Endothelial cell (in vitro differentiated cells): ENCODE results near the gene KLHL22. TPM values are rescaled to one million over a fixed set of nuclear protein-coding genes. Genes with fewer than 3 reads are reported as not detected.
"Not testable (repeated sequence)": the region's sequence is repeated elsewhere in the genome, so short reads cannot be mapped to it uniquely, and the experiment has no call there.

Experiments
- DNase-seq: peaks from one replicate; pipeline ENCODE4 v3.0.0; 2021; ENCODE audit warnings: low spot score
- H3K27ac Mint-ChIP-seq: one replicate; pipeline ENCODE4 v1.8.0; 2021; ENCODE audit warnings: mixed read lengths, inconsistent platforms; ENCODE audit not compliant: unreplicated experiment
- H3K27me3 Mint-ChIP-seq: one replicate; pipeline ENCODE4 v1.8.0; 2021; ENCODE audit warnings: mild to moderate bottlenecking, moderate library complexity, mixed read lengths, inconsistent platforms; ENCODE audit not compliant: unreplicated experiment
- H3K36me3 Mint-ChIP-seq: one replicate; pipeline ENCODE4 v1.8.0; 2021; ENCODE audit warnings: mild to moderate bottlenecking, low read depth, mixed read lengths, inconsistent platforms; ENCODE audit not compliant: unreplicated experiment
- H3K4me1 Mint-ChIP-seq: one replicate; pipeline ENCODE4 v1.8.0; 2021; ENCODE audit warnings: mild to moderate bottlenecking, mixed read lengths, inconsistent platforms; ENCODE audit not compliant: unreplicated experiment
- H3K4me3 Mint-ChIP-seq: one replicate; pipeline ENCODE4 v1.8.0; 2021; ENCODE audit warnings: mild to moderate bottlenecking, mixed read lengths, inconsistent platforms; ENCODE audit not compliant: unreplicated experiment
- H3K9me3 Mint-ChIP-seq: one replicate; pipeline ENCODE4 v1.8.0; 2021; ENCODE audit warnings: mixed read lengths, inconsistent platforms; ENCODE audit not compliant: unreplicated experiment
- long read RNA-seq: library from polyadenylated mRNA; unstranded; transcript quantifications from one replicate; pipeline ENCODE4 v2.0.0, GENCODE V29; 2020; ENCODE audit not compliant: unreplicated experiment
- total RNA-seq: library from RNA; stranded (reverse); fragmentation: NEBNext Ultra II Directional; extraction: Animal tissue kit (Norgen Biotek cat#: 25700); gene quantifications from one replicate; pipeline ENCODE4 v1.2.1, GENCODE V29; 2021; ENCODE audit not compliant: unreplicated experiment
- TF ChIP-seq, protein P1 (sequence below): fragments of 200-600 bp; sonication (generic); IDR thresholded peaks from one replicate; pipeline ENCODE4 v1.5.0; 2021; ENCODE audit warnings: antibody characterized with exemption; ENCODE audit not compliant: unreplicated experiment

Gene KLHL22, protein sequence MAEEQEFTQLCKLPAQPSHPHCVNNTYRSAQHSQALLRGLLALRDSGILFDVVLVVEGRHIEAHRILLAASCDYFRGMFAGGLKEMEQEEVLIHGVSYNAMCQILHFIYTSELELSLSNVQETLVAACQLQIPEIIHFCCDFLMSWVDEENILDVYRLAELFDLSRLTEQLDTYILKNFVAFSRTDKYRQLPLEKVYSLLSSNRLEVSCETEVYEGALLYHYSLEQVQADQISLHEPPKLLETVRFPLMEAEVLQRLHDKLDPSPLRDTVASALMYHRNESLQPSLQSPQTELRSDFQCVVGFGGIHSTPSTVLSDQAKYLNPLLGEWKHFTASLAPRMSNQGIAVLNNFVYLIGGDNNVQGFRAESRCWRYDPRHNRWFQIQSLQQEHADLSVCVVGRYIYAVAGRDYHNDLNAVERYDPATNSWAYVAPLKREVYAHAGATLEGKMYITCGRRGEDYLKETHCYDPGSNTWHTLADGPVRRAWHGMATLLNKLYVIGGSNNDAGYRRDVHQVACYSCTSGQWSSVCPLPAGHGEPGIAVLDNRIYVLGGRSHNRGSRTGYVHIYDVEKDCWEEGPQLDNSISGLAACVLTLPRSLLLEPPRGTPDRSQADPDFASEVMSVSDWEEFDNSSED
- 19.4 TPM for total RNA-seq
- long read RNA-seq, transcript KLHL22-201 (7 exons, 2,616 nt) = major isoform, 7 of 11 reads
- long read RNA-seq, partial matches to known transcripts = 0 of 11 reads
- long read RNA-seq, other reads (novel, unspliced or antisense) = 4 of 11 reads

DNA sequence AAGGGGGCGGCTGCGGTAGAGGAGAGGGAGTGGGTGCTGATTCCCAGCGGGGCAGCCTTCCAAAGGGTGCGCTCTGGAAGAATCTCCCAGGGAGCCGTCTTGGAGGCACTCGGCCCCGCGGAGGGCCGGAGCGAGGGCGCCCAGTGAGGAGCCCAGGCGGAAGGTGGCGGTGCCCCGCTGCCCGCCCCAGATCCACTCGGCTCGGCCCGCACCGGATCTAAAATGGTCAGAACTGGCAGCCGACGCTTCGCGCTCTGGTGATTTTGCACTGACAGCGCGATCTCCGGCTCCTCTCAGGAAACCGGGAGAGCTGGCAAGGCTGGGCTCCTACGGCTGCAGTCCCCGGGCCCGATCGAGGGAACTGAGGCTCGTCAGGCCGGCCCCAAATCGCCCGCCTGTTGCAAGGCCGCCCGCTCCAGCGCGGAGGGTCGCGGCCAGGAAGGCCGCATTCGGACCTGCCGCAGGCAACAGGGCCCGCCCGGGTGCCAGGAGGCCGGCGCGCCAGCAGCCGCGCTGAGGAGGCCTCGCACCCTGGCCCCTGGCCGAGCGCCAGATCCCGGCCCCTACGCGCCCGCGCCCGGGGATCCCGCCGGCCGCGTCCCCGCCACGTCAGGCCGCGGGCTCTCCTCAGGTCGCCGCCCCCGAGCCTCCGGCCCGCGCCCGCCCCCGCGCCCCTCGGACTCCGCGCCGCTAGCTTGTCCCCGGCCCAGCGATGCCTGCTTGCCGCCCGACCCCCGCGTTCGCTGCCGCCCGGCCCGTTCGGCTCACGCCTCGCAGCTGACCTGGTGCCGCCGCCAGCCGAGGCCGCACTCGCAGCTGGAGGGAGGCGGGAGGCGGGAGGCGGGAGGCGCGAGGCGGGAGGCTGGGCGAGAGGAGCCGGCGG, at the start of gene KLHL22:
KLHL22 (minus strand) TSS at position 818 of the 883 bp plus-strand sequence. CDS start 6,584 bp downstream, outside the sequence.
- Mint-ChIP-seq H3K4me3 (peak within 1 kb of the TSS; percentile 97), H3K36me3 (peaks cover 11% of the 10 kb centered on the region), H3K9me3 (no peaks in the 10 kb centered on the region), H3K27me3 (peaks cover 10% of the 10 kb centered on the region), H3K27ac (peak within 1 kb of the TSS; percentile 24), H3K4me1 (peaks cover 17% of the 10 kb centered on the region)
- TF ChIP-seq, protein P1, sequence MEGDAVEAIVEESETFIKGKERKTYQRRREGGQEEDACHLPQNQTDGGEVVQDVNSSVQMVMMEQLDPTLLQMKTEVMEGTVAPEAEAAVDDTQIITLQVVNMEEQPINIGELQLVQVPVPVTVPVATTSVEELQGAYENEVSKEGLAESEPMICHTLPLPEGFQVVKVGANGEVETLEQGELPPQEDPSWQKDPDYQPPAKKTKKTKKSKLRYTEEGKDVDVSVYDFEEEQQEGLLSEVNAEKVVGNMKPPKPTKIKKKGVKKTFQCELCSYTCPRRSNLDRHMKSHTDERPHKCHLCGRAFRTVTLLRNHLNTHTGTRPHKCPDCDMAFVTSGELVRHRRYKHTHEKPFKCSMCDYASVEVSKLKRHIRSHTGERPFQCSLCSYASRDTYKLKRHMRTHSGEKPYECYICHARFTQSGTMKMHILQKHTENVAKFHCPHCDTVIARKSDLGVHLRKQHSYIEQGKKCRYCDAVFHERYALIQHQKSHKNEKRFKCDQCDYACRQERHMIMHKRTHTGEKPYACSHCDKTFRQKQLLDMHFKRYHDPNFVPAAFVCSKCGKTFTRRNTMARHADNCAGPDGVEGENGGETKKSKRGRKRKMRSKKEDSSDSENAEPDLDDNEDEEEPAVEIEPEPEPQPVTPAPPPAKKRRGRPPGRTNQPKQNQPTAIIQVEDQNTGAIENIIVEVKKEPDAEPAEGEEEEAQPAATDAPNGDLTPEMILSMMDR = no peak
- DNase-seq = peak; percentile 39

DNA sequence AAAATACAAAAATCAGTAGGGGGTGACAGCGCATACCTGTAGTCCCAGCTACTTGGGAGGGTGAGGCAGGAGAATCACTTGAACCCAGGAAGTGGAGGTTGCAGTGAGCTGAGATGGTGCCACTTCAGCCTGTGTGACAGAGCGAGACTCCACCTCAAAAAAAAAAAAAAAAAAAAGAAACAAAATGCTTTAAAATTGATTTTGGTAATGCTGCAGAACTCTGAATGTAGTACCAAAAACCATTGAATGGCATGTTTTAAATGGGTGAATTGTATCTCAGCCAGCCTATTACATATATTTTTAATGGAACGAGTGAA, 49.7 kb upstream of the KLHL22 start:
- H3K9me3 Mint-ChIP-seq, H3K4me3 Mint-ChIP-seq, H3K27me3 Mint-ChIP-seq, DNase-seq, H3K27ac Mint-ChIP-seq: not testable (repeated sequence)
- Mint-ChIP-seq H3K36me3 (peaks cover 33% of the 10 kb centered on the region), H3K4me1 (peaks cover 17% of the 10 kb centered on the region)

DNA sequence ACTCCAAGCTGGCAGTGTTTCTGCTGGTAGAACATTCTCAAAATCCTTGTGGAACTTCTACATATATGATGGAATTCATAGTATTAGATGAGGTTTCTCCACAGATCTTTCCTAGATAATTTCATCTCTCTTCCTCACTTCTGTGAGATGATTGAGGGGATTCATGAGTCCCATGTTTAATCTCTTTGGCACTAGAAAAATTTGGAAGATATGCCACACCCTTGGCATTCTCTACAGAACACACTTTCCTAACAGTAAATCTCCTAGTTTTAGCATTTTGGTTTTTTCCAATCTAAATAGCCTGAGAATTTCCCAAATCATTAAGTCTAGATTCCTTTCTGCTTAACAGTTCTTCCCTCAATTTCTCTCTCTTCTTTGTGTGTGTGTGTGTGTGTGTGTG, 47.1 kb upstream of the KLHL22 start:
- Mint-ChIP-seq H3K27me3 (no peaks in the 10 kb centered on the region), H3K27ac (no peak overlapping the region), H3K4me3 (peak overlapping the region; percentile 38), H3K36me3 (peaks cover 39% of the 10 kb centered on the region), H3K9me3 (no peaks in the 10 kb centered on the region), H3K4me1 (no peaks in the 10 kb centered on the region)
- TF ChIP-seq, protein P1 = no peak
- DNase-seq = no peak

DNA sequence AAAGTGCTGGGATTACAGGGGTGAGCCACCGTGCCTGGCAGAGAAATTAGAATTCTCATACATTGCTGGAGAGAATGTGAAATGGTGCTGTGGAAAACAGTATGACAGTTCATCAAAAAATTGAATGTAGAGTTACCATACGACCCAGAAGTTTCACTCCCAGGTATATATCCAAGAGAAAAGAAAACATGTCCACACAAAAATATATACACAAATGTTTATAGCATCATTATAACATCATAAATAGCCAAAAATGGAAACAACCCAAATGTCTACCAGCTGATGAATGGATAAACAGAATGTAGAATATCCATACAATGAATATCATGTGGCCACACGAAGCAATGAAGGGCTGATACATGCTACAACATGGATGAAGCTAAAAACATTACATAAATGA, 46.5 kb upstream of the KLHL22 start:
- no peak for DNase-seq
- Mint-ChIP-seq H3K4me1 (no peaks in the 10 kb centered on the region), H3K36me3 (peaks cover 43% of the 10 kb centered on the region), H3K27ac (no peak overlapping the region), H3K9me3 (no peaks in the 10 kb centered on the region), H3K27me3 (no peaks in the 10 kb centered on the region), H3K4me3 (no peak overlapping the region)
- TF ChIP-seq, protein P1 = no peak

DNA sequence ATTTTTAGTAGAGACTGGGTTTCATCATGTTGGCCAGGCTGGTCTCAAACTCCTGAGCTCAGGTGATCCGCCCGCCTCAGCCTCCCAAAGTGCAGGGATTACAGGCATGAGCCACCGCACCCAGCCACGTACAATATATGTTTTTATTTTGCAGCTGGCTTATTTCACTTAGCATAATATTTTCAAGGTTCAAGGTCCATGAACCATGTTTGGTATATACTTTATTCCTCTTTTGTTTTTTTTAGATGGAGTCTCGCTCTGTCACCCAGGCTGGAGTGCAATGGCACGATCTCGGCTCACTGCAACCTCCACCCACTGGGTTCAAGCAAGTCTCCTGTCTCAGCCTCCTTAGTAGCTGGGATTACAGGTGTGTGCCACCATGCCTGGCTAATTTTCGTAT, 43.3 kb upstream of the KLHL22 start:
- not testable (repeated sequence) for H3K27me3 Mint-ChIP-seq, DNase-seq, H3K27ac Mint-ChIP-seq, H3K9me3 Mint-ChIP-seq, H3K4me3 Mint-ChIP-seq
- peaks cover 11% of the 10 kb centered on the region for H3K4me1 Mint-ChIP-seq
- H3K36me3 Mint-ChIP-seq = peaks cover 43% of the 10 kb centered on the region
